GM18499 (cell line): ENCODE measurements around the gene SLC6A7.
"Not testable (repeated sequence)": the region's sequence is repeated elsewhere in the genome, so short reads cannot be mapped to it uniquely, and the experiment has no call there.

Experiments used
- ATAC-seq: cut with Tn5 transposase; IDR thresholded peaks from one replicate; pipeline ENCODE4 v1.9.1; 2021; ENCODE audit warnings: moderate number of reproducible peaks; ENCODE audit not compliant: insufficient read depth, unreplicated experiment

Gene SLC6A7

DNA sequence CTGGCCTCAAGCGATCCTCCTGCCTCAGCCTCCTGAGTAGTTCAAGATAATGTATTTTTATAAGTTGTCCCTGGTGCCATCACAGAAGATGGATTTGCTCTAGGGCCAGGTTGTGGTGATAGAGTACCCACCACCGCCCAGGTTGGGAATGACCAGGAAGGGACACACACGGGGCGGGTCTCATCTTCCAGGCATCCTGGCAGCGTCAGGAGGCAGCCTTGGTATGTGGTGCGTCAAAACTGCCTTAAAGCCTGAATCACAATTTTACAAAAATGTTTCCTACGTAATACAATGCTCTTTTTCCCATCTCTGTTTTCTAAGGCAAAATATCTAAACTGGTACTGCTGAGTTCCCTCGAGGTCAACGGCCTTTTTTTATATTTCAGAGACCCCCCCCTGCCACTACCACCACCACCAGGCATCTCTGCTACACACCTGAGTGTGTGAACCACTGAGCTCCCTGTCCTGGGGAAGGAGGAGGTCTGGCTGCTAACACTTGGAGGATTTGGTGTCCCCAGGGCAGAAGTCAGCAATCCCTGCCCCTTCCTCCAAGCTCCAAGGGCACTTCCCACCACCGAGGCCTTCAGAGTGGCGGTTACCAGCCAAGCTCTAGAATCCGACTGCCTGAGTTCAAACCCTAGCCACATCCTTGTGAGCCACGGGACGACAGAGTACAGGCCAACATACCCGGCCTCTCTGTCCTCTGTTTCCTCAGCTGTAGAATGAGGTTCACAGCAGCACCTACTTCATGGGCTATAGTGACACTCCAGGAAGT, 47.3 kb downstream of the SLC6A7 start:
- ATAC-seq, result no peak

DNA sequence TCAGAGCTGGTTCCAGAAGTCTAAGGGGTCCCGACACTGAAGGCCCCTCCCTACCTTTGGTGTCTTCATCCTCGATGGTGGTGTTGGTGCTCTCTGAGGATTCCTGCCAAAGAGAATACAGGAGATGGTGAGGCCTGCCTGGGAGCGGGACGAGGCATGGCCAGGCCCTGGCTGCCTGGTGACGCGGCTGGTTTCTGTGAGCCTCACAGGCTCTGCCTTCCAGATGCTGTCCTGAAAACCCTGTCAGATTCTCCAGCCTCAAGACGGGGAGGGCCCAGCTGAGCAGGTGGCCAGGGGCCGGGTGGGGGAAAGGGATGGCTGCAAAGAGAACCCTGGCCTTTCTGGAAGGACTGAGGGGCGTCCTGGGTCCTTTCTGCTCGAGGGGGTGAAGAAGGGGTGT, 48.8 kb downstream of the SLC6A7 start:
- ATAC-seq, result no peak

DNA sequence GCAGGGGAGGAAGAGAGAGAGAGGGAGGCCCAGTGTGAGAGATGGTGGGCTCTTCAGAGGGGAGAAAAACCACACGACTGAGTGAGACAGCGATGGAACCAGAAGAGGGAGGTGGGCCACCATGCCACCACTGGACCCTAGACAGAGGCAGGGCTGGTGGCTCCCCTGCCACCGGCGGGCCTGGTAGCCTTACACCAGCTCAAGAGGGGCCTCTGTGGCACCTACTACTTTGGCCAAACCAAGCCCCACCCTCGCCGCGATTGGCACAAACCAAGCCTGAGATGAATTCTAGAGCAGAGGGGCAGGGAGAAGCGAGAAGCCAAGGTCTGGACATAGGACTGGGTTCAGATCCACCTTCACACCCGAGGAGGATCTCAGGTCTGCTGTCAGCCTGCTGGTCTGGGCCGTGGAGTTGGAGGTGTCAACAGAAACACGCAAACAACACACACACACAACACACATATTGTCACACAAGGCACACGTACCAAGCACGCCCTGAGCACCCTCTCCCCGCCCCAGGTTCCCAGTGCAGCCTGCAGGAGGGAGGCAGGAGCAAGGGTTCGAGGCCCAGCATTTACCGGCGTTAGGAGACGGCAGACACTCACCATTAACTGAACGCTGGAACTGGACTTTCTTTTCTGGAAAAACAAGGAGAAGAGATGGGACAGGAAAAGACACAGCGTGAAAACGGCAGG, 49.4 kb downstream of the SLC6A7 start:
- no peak for ATAC-seq

GRCh38 chr5:150239794-150240122, 49.9 kb downstream of the SLC6A7 start:
- no peak for ATAC-seq

GRCh38 chr5:150241298-150242160, 51.7 kb downstream of the SLC6A7 start:
- ATAC-seq, result no peak

DNA sequence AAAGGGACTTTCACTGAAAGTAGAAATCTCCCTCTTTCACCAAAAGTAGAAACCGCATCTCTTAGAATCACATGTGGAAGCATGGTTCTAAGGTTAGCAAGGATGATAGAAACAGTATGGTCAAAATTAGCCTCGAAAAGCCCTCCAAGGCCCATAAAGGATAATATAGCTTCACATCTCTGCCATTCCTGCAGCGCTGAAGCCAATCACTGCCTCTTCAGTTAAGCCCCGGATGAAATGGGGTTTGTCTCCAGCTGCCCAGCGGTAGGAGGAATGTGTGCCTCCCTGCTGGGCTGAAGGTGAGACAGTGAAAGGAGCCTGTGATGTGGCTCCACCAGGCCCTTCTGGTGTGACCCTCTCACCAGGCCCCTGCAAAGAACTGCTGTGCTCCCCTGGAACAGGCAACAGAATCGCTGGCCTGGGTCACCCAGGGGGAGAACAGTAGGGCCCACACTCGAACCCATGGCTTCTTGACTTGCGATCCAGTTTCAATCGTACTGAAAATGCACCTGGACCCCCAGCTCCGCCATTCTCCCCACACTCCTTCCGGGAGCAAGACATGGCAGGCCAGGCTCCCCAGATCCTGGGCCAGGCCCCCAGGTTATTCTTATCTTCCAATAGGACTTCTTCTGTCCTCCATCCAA, 52.5 kb downstream of the SLC6A7 start:
- no peak for ATAC-seq

GRCh38 chr5:150243590-150243989, 53.7 kb downstream of the SLC6A7 start:
- no peak for ATAC-seq

GRCh38 chr5:150244209-150244608, 54.3 kb downstream of the SLC6A7 start:
- ATAC-seq, result no peak

GRCh38 chr5:150245111-150245789, 55.4 kb downstream of the SLC6A7 start:
- ATAC-seq, result no peak

DNA sequence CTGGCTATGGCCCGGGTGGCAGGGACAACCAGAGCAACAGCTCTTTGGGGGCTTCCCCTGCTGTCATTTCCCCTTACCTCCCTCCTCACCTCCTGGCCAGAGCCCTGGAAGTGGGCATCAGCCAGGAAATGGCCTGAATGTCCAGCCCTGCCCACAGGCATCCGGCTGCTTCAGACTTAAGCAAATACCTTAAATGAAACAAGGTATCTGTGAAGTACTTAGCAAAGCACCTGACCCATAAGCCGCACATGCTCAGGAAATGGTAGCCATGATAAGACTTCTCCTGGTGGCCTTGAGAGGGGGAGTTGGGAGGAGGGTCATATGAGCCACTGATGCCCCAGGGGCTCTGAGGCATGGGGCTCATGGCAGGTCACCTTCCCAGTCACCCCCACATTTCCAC, 55.9 kb downstream of the SLC6A7 start:
- ATAC-seq, result no peak

- no peak for ATAC-seq
Measured at GRCh38 chr5:150246429-150246828, 56.6 kb downstream of the SLC6A7 start.

GRCh38 chr5:150246835-150247234, 57.0 kb downstream of the SLC6A7 start:
- ATAC-seq, result no peak

GRCh38 chr5:150247726-150248125, 57.9 kb downstream of the SLC6A7 start:
- no peak for ATAC-seq

DNA sequence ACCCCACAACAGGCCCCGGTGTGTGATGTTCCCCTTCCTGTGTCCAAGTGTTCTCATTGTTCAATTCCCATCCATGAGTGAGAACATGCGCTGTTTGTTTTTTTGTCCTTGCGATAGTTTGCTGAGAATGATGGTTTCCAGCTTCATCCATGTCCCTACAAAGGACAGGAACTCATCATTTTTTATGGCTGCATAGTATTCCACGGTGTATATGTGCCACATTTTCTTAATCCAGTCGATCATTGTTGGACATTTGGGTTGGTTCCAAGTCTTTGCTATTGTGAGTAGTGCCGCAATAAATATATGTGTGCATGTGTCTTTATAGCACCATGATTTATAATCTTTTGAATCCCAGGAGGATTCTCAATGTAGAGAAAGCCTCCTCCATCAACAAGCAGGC, 58.6 kb downstream of the SLC6A7 start:
- ATAC-seq, result not testable (repeated sequence)

- no peak for ATAC-seq
Measured at GRCh38 chr5:150248946-150249345, 59.1 kb downstream of the SLC6A7 start.

GRCh38 chr5:150249744-150250143, 59.9 kb downstream of the SLC6A7 start:
- ATAC-seq, result no peak

DNA sequence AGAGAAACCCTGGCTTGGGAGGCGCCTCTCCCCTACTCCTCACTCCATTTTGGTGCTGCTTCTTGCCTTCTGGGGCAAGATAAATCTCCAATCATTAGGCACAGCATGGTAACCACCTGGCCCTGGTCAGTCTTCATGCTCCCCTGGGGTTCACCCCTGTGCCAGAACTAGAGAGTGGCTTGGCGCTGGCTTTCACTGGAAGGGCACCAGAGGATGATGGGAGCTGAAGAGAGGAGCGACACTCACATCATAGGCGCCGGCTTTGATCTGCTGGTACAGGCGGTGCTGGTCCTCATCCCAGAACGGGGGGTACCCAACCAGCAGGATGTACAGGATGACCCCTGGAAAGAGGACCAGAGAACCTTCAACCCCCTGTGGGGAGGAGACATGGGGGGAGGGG, 61.6 kb downstream of the SLC6A7 start:
- no peak for ATAC-seq

DNA sequence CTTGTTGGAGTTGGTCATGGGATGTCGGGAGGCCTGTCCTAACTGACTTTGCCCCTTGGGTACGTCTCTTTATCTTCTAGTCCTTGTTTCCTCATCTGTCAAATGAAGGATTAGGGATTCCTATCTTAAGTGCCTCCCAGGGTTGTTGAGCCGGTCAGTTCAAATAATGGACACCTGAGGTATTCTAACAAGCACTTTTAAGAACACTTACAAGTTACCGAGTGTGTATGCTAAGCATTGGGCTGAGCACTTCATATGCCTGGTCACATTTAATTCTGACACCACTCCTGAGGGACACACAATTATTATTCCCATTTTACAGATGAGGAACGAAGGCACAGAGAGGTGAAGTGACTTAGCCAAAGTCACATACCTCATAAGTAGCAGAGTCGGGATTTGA, 62.6 kb downstream of the SLC6A7 start:
- no peak for ATAC-seq

DNA sequence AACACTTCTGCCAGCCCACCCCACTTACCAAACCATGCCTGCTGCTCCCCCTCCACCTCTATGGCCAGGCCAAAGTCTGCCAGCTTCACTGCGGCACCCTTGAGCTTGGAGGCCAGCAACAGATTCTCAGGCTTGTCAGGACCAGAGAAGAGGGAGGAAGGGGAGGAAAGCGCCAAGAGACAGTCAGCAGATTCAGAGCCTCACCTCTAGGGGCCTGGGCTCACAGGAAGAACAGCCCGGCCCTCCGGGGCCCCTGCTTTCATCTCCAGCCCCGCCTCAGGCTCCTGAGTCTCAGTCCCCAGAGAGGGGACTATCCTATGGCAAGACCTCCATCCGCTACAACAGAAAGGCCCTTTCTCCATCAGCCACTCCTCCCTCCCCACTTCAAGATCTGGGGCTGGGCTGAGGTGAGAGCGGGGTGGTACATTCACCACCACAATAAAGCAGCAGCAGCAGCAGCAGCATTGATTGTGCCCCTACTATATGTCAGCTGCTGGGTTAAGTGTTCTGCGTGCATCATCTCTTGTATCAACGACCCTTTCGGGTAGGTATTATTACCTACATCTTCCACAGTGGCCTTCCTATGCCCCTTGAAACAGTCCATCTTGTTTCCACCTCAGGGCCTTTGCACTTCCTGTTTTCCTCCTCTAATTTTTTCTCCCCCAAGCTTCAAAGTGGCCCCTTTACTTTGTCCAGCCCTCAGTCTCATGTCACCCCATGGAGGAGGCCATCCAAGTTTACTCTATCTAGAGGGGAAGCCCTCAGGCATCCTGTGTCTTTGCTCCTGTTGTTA, 63.8 kb downstream of the SLC6A7 start:
- ATAC-seq, result no peak
